ENCODE measurements around the gene FEM1C.

- TF ChIP-seq REST (IDR thresholded peaks at IDR 0.05; ENCODE audit: insufficient read depth in 1 of 2, low read depth in 2 of 2, low read length in 1 of 2) (no peak), CTCF (IDR thresholded peaks at IDR 0.05) (no peak)
These were observed 20.7 kb upstream of the FEM1C start for GRCh38 chr5:115565233-115565632.

Measured in Panc1 (cell line).